ELR (cell line): Measurements from ENCODE around the gene TCFL5.
A peak's percentile ranks its signal among the peaks of the same experiment; 100 is the strongest.

Experiments used
- DNase-seq: peaks from one replicate; pipeline ENCODE4 v3.0.0-alpha.2; 2015; ENCODE audit warnings: low read depth

Gene TCFL5

GRCh38 chr20:62879275-62880146, 17.9 kb upstream of the TCFL5 start:
- no peak for DNase-seq

GRCh38 chr20:62878244-62879038, 16.8 kb upstream of the TCFL5 start:
- no peak for DNase-seq

- no peak for DNase-seq
These were observed 15.5 kb upstream of the TCFL5 start for GRCh38 chr20:62876902-62877816.

- DNase-seq: no peak
These were observed 14.9 kb upstream of the TCFL5 start for GRCh38 chr20:62876501-62876901.

- peak; percentile 86 for DNase-seq
These were observed 14.1 kb upstream of the TCFL5 start for GRCh38 chr20:62875419-62876361.

GRCh38 chr20:62874964-62875344, 13.3 kb upstream of the TCFL5 start:
- DNase-seq: no peak

GRCh38 chr20:62873681-62874031, 12.0 kb upstream of the TCFL5 start:
- DNase-seq: peak; percentile 78

- no peak for DNase-seq
These were observed 11.7 kb upstream of the TCFL5 start for GRCh38 chr20:62873280-62873679.

GRCh38 chr20:62872862-62873261, 11.2 kb upstream of the TCFL5 start:
- no peak for DNase-seq

- DNase-seq: no peak
These were observed 10.7 kb upstream of the TCFL5 start for GRCh38 chr20:62872184-62872847.

- DNase-seq: no peak
These were observed 2.6 kb upstream of the TCFL5 start for GRCh38 chr20:62864207-62864606.

- peak; percentile 49 for DNase-seq
These were observed 514 bp downstream of the TCFL5 start for GRCh38 chr20:62860924-62861691.

GRCh38 chr20:62860391-62860923, 1.2 kb downstream of the TCFL5 start:
- peak; percentile 68 for DNase-seq

GRCh38 chr20:62859721-62860120, 1.9 kb downstream of the TCFL5 start:
- no peak for DNase-seq

- DNase-seq: no peak
These were observed 3.4 kb downstream of the TCFL5 start for GRCh38 chr20:62858058-62858830.

GRCh38 chr20:62856931-62857619, 4.5 kb downstream of the TCFL5 start:
- DNase-seq: peak; percentile 38

GRCh38 chr20:62855120-62855519, 6.5 kb downstream of the TCFL5 start:
- DNase-seq: no peak

- DNase-seq: no peak
These were observed 7.5 kb downstream of the TCFL5 start for GRCh38 chr20:62854121-62854520.
